ENCODE measurements around the gene KCTD1.

Gene KCTD1

DNA sequence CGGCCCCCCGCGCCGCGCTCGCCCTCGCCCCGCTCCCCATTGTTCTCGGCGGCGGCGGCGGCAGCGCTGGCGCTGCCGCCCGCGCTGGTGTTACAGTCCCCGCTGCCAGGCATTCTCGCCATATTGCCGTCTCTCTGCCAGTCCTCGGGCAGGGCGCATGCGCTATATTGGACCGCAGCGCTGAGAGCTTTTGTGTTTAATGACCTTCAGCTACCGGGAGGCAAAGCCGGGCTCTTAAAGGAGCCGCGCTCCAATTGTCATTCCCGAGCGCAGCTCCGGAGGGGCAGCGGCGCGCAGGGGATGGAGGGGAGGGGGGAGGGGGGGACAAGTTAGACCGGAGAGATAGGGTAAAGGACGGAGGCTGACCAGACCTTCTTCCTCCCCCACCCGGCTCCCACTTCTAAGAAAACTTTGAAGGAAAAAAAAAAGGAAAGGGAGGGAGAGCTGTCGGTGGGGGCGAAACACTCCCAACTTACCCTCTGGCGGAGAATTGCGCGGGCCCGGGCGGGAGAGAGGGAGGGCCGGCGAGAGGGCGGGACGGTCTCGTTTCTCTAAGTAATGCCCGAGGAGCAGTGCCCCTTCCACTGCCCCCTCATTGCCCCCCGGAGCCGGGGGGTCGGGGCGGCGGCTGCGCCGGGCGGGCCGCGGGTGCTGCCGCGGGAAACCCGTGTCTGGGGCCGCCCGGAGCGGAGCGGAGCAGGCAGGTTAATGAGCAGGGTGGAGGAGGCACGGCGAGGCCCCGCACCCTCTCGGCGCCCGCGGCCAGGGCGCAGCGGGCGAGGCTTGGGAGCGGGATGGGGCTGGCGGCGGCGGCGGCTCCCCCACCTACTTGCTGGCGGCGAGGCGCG lies at the start of gene KCTD1:
Gene KCTD1, minus strand, starts transcription at position 139 of the 848 bp plus-strand sequence. Its CDS starts 17 bp downstream, at position 122.
- TF ChIP-seq, protein P1, sequence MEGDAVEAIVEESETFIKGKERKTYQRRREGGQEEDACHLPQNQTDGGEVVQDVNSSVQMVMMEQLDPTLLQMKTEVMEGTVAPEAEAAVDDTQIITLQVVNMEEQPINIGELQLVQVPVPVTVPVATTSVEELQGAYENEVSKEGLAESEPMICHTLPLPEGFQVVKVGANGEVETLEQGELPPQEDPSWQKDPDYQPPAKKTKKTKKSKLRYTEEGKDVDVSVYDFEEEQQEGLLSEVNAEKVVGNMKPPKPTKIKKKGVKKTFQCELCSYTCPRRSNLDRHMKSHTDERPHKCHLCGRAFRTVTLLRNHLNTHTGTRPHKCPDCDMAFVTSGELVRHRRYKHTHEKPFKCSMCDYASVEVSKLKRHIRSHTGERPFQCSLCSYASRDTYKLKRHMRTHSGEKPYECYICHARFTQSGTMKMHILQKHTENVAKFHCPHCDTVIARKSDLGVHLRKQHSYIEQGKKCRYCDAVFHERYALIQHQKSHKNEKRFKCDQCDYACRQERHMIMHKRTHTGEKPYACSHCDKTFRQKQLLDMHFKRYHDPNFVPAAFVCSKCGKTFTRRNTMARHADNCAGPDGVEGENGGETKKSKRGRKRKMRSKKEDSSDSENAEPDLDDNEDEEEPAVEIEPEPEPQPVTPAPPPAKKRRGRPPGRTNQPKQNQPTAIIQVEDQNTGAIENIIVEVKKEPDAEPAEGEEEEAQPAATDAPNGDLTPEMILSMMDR (IDR thresholded peaks at IDR 0.05; ENCODE audit: low read depth, low read length, missing control alignments), result no peak
- peak within 1 kb of the TSS; percentile 74 for H3K4me3 ChIP-seq (replicated peaks; ENCODE audit: low read depth, low read length)
- peak; percentile 63 for DNase-seq (ENCODE audit: extremely low read depth, low read depth)

GRCh38 chr18:26593365-26594320 lies 45.3 kb upstream of the KCTD1 start:
- TF ChIP-seq, protein P1 (IDR thresholded peaks at IDR 0.05; ENCODE audit: low read depth, low read length, missing control alignments), result no peak
- DNase-seq (ENCODE audit: extremely low read depth, low read depth), result no peak
- H3K4me3 ChIP-seq (replicated peaks; ENCODE audit: low read depth, low read length), result no peak overlapping the region

DNA sequence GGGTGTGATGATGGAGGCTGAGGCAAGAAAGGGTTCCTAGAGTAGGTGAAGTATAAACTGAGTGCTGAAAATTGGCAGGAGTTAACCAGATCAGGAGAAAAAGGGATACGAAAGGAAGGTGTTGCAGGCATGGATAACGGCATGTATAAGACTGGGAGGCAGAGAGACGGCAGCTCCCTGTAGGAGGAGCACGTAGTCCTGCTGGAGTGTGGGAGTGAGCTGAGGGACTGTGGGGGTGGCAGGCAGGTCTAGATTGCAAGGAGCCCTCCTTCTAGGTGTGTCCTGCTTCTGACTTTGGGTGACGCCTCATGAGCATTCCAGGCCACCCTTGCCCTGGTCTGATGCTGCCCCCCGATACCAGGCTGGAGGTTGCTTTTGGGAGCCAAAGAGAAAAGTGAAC lies 36.4 kb upstream of the KCTD1 start:
- TF ChIP-seq, protein P1 (IDR thresholded peaks at IDR 0.05; ENCODE audit: low read depth, low read length, missing control alignments), result no peak
- no peak overlapping the region for H3K4me3 ChIP-seq (replicated peaks; ENCODE audit: low read depth, low read length)
- DNase-seq (ENCODE audit: extremely low read depth, low read depth), result no peak

DNA sequence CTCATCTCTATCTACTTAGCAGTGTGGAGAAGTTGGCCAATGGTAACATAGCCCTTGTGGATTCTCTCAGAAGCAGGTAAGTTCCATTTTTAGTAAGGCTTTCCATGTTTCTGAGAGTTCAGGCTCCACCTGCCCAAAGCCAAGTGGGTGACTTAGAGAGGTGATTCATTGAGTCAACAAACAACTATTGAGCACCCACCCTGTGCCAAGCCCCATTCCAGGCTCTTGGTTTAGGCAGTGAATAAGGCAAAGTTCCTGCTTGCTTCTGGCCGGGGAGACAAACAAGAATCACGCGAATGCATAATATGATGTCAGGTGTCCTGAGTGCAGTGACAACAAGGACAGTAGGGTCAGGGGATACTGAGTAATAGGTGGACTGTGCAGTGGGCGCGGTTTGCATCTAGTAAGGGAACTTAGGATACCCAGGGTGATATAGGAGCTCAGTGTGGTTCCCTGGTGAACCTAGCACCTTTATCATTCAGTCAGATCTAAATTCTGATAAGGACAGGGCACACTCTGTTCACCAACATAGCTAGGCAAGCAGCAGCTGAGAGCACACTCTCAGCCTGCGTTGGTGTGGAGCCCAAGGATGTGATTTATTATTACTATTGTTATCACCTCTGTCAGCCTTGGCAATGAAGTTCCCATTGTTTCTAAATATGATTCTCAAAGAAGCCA lies 31.7 kb upstream of the KCTD1 start:
- DNase-seq (ENCODE audit: extremely low read depth, low read depth), result no peak
- H3K4me3 ChIP-seq (replicated peaks; ENCODE audit: low read depth, low read length), result no peak overlapping the region
- TF ChIP-seq, protein P1 (IDR thresholded peaks at IDR 0.05; ENCODE audit: low read depth, low read length, missing control alignments), result no peak

DNA sequence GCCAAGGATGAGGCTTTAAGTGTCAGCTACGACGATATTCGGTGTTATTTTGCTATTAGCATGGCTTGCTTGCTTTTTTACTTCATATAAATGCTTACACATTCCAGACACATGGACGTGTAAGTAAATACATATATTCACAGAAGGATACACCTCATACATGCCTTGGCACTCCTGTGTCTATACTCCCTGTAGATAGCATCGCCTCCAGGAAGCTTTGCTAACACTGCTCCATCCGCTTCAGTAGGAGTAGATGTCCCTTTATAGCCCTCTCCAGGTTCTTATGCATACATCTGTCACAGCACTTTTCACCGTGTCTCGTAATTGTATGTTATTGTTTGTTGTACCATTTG lies 27.5 kb upstream of the KCTD1 start:
- TF ChIP-seq, protein P1 (IDR thresholded peaks at IDR 0.05; ENCODE audit: low read depth, low read length, missing control alignments), result no peak
- no peak overlapping the region; the same call in 1 of the 2 replicates for H3K4me3 ChIP-seq (replicated peaks; ENCODE audit: low read depth, low read length)
- no peak for DNase-seq (ENCODE audit: extremely low read depth, low read depth)

All from HFF-Myc (cell line).